Measurements from ENCODE around the gene DMXL1. TPM values are rescaled to one million over a fixed set of nuclear protein-coding genes. Genes with fewer than 3 reads are reported as not detected.
"Not testable (repeated sequence)": the region's sequence is repeated elsewhere in the genome, so short reads cannot be mapped to it uniquely, and the experiment has no call there.

Gene DMXL1
- total RNA-seq, 2 donors from 2014 or later: 41.2 to 45.3 TPM

DNA sequence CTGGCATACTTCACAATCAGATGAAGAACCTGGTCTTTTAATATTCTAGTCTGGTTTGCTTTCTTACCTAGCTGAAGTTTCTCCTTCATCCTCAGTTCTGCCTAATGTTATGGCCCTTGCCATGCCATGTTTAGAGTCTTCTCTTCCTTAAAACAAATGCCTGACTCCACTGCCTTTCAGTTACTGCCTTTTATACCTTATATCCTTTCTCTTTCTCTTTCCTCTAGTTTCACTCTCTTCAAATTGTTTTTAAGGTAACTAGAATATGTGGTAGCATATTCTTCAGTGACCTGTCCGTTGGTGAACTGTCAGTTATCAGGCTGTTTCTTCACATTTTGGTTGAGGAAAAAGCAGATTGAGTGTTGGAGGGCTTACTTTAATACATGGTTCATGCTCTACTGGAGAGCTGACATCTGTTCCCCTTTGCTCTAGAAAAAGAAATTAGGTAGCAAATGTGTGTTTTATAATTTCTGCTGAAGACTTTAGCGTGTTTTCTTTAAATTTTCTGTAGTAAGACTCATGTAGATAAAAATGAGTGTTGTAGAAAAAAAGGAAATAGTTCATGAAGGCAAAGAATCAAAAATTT is 103.8 kb downstream of the DMXL1 start:
- Mint-ChIP-seq H3K4me1 (ENCODE audit: low read depth in 2 of 2) (peaks cover 0 to 4% of the 10 kb centered on the region in 2 donors), H3K9me3 (no peaks in the 10 kb centered on the region), H3K27me3 (no peaks in the 10 kb centered on the region), H3K27ac (no peak overlapping the region), H3K4me3 (no peak overlapping the region), H3K36me3 (no peaks in the 10 kb centered on the region)
- ATAC-seq: no peak
- no peak for DNase-seq (ENCODE audit: low spot score)

DNA sequence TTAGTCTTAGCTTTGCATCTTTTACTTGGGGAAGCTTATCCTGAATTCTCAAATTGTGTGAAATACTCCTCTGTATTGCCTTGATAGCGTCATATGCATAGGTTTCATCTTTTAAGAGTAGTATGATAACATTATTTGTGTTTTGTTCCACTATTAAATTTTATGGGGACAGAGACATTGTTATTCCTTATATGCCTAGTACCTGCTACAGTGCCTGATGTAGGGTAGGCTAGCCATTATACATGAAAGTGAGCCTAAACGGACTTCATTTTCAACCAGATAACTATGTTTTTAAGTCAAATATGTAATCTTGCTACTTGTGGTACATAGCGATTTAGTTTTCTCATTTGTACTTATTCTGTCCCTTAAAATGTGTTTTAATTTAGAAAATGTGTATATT is 105.9 kb downstream of the DMXL1 start:
- ATAC-seq (no peak), DNase-seq (ENCODE audit: low spot score) (no peak)
- Mint-ChIP-seq H3K36me3 (peaks cover 4% of the 10 kb centered on the region), H3K27me3 (no peaks in the 10 kb centered on the region), H3K4me3 (no peak overlapping the region), H3K4me1 (ENCODE audit: low read depth in 2 of 2) (peaks cover 0 to 4% of the 10 kb centered on the region in 2 donors), H3K9me3 (no peaks in the 10 kb centered on the region), H3K27ac (no peak overlapping the region)

DNA sequence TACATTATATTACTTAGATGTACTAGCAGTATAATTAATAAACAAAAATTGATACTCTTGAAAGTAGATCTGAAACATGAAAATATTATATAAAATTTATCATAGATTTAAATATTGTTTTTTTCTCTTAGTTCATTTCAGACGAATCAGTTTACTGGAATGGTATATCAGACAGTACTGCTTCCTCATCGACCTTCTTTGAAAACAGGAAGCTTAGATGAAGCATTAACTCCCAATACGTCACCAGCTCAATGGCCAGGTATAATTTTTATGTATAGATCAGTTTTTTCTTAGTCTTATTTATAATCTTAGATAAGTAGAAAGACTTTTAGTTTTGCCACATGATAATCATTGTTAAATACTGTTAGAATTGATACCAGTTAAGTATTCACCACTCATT is 106.3 kb downstream of the DMXL1 start:
- ATAC-seq: no peak
- no peak overlapping the region for H3K4me3 Mint-ChIP-seq
- peaks cover 0 to 4% of the 10 kb centered on the region in 2 donors for H3K4me1 Mint-ChIP-seq (ENCODE audit: low read depth in 2 of 2)
- H3K9me3 Mint-ChIP-seq: no peaks in the 10 kb centered on the region
- no peak overlapping the region for H3K27ac Mint-ChIP-seq
- H3K36me3 Mint-ChIP-seq: peaks cover 4% of the 10 kb centered on the region
- no peaks in the 10 kb centered on the region for H3K27me3 Mint-ChIP-seq
- DNase-seq (ENCODE audit: low spot score): no peak

DNA sequence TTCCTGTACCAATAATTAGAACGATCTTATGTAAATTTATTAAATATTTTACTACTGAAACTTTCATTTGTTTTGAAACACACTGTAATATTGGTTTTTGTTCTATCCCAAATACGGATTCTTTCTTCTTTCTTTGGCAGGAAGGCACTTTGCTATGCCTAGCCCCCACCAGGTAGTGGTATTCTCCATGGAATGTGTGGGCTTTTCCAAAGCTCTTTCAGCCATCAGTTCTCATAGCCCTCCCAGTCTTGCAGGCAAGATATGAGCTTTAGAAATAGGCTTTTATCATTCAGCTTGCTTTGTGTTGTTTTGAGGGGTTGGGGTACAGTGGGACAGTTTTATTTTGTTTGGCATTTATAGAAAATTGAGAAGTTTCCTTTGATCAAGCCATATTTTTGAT is 107.5 kb downstream of the DMXL1 start:
- Mint-ChIP-seq H3K27ac (no peak overlapping the region), H3K4me3 (no peak overlapping the region), H3K36me3 (peaks cover 4% of the 10 kb centered on the region), H3K9me3 (no peaks in the 10 kb centered on the region), H3K4me1 (ENCODE audit: low read depth in 2 of 2) (peaks cover 0 to 4% of the 10 kb centered on the region in 2 donors), H3K27me3 (no peaks in the 10 kb centered on the region)
- no peak for ATAC-seq
- no peak for DNase-seq (ENCODE audit: low spot score)

DNA sequence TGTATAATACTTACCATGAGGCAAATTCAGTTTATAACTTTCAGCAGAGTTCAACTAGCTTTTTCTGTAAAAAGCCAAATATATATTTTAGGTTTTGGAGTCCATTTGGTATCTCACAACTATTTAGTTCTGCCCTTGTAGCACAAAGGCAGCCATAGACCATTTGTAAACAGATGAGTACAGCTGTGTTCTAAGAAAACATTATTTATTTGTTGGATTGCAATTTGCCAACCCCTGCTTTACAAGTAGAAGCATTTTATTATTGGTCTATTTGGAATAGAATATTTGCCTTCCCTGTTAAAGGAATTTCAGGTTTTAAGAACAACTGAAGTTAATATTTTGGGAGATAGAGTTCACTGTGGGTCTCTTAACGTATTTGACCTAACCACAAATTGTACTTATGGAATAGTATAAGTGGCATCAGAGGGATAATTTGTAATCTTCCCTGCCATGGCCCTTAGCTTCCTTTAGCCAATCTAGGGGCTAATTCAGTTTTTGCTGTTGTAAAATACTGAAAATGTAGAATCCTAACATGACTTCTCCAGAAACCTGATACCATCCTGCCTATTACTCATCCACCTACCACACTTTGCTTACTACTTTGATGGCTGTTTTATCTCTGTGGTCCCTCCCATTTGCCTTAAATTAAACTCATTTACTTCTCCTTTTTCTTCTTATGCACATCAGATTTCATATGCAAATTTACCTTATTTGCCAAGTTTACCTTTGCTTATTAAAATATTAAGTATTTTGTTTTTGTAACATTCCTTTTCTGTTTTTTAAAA is 109.2 kb downstream of the DMXL1 start:
- Mint-ChIP-seq H3K36me3 (peaks cover 4% of the 10 kb centered on the region), H3K9me3 (no peaks in the 10 kb centered on the region), H3K4me3 (no peak overlapping the region), H3K4me1 (ENCODE audit: low read depth in 2 of 2) (no peaks in the 10 kb centered on the region), H3K27ac (no peak overlapping the region), H3K27me3 (no peaks in the 10 kb centered on the region)
- ATAC-seq: no peak
- DNase-seq (ENCODE audit: low spot score): no peak

DNA sequence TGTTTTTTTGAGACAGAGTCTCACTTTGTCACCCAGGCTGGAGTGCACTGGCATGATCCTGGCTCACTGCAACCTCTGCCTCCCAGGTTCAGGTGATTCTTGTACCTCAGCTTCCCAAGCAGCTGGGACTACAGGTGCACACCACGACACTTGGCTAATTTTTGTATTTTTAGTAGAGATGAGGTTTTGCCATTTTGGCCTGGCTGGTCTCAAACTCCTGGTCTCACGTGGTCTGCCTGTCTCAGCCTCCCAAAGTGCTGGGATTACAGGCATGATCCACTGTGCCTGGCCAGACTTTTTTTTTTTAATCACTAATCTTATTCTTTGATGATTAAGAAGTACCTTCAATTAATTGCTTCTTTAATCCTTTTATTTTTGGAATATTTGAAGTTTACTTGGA is 114.6 kb downstream of the DMXL1 start:
- H3K4me3 Mint-ChIP-seq; H3K4me1 Mint-ChIP-seq (ENCODE audit: low read depth in 2 of 2); H3K9me3 Mint-ChIP-seq; H3K27me3 Mint-ChIP-seq; ATAC-seq; H3K27ac Mint-ChIP-seq; DNase-seq (ENCODE audit: low spot score); H3K36me3 Mint-ChIP-seq: not testable (repeated sequence)

DNA sequence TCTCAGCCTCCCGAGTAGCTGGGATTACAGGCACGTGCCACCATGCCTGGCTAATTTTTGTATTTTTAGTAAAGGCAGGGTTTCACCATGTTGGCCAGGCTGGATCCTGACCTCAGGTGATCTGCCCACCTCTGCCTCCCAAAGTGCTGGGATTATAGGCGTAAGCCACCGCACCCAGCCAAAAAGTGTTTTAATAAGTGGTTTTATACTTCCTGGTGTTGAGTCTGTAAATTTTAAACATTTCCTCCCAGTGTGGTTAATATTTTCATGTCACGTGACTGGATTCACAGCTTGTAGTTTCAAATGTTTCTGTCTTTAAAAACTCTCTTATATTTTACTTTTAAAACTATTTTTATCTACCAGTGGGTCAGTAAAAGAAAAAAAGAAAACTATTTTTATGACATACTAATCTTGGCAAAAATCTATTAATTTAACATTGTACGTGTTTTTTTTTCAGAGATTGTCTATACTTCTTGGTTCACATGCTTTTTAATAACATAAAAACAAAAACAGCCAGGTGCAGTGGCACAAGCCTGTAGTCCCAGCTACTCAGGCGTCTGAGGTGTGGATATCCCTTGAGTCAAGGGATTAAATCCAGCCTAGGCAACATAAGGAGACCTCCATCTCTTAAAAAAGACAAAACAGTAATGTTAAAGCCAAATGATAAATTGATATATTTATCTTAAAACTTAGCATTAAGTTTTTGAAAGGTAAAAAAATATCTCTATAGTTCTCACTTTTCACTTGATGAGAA is 117.1 kb downstream of the DMXL1 start:
- Mint-ChIP-seq H3K27ac (no peak overlapping the region), H3K9me3 (no peaks in the 10 kb centered on the region), H3K36me3 (peaks cover 4% of the 10 kb centered on the region), H3K4me3 (no peak overlapping the region), H3K27me3 (no peaks in the 10 kb centered on the region), H3K4me1 (ENCODE audit: low read depth in 2 of 2) (peaks cover 0 to 3% of the 10 kb centered on the region in 2 donors)
- DNase-seq (ENCODE audit: low spot score) (no peak), ATAC-seq (no peak)

DNA sequence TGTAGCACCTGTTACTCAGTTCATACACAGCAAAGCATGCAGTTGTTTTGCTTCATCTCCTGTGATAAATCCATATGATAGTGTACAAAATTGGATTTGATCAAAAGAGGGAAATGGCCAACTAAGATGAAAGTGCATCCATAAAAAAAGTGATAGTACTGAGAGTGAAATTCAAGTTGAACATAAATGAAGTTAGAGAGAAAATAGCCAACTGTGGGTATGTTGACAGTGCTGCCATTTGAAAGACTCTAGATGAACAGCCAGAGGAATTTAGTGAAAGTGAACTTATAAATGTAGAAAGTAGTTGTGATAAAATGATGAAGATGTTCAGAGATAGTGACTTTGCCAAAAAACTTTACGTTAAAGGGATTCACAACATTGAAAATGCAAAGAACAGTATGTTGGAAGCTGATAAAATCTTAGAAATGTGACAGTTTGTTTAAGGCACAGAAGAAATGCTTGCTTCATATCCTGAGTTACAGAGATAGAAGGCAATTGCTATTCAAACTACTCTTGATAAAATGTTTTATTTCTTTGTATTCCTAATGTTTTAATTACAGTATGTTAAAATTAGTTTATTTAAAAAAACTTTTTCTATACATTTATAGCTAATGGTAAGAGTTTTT is 119.7 kb downstream of the DMXL1 start:
- Mint-ChIP-seq H3K36me3 (peaks cover 4% of the 10 kb centered on the region), H3K27me3 (no peaks in the 10 kb centered on the region), H3K9me3 (no peaks in the 10 kb centered on the region), H3K27ac (no peak overlapping the region), H3K4me1 (ENCODE audit: low read depth in 2 of 2) (peaks cover 0 to 3% of the 10 kb centered on the region in 2 donors), H3K4me3 (no peak overlapping the region)
- no peak for DNase-seq (ENCODE audit: low spot score)
- ATAC-seq: no peak

DNA sequence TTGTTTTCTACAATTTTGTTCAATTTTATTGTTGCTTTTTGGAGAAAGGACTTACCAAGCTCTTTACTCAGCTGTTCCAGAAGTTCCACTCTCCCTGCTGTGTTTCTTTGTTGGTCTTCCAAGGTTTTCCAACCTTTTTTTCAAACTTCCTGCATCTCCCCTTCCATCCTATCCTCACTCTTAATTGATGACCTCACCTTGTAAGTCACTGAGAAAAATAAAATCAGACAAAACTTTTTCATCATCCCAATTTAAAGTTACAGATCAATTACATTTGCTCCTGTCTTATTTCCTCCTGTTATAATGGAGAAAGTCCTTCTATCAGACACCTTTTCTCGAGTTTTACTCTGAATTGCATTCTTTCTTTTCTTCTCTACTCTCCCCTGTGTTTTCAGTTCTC is 121.1 kb downstream of the DMXL1 start:
- no peak overlapping the region for H3K4me3 Mint-ChIP-seq
- no peak for ATAC-seq
- DNase-seq (ENCODE audit: low spot score): no peak
- no peaks in the 10 kb centered on the region for H3K27me3 Mint-ChIP-seq
- peaks cover 4% of the 10 kb centered on the region for H3K36me3 Mint-ChIP-seq
- no peaks in the 10 kb centered on the region for H3K9me3 Mint-ChIP-seq
- H3K27ac Mint-ChIP-seq: no peak overlapping the region
- H3K4me1 Mint-ChIP-seq (ENCODE audit: low read depth in 2 of 2): no peaks in the 10 kb centered on the region

DNA sequence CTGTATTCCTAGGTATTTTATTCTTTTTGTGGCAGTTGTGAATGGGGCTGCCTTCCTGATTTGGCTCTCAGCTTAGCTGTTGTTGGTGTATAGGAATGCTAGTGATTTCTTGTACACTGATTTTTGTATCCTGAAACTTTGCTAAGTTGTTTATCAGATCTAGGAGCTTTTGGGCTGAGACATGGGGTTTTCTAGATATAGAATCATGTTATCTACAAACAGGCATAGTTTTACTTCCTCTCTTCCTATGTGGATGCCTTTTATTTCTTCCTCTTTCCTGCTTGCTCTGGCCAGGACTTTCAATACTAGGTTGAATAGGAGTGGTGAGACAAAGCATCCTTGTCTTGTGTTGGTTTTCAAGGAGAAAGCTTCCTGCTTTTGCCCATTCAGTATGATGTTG is 129.9 kb downstream of the DMXL1 start:
- Mint-ChIP-seq H3K4me3 (no peak overlapping the region), H3K27me3 (no peaks in the 10 kb centered on the region), H3K27ac (no peak overlapping the region), H3K4me1 (ENCODE audit: low read depth in 2 of 2) (peaks cover 4 to 7% of the 10 kb centered on the region in 2 donors), H3K36me3 (peaks cover 36% of the 10 kb centered on the region), H3K9me3 (peaks cover 4% of the 10 kb centered on the region)
- DNase-seq (ENCODE audit: low spot score) (no peak), ATAC-seq (no peak)

DNA sequence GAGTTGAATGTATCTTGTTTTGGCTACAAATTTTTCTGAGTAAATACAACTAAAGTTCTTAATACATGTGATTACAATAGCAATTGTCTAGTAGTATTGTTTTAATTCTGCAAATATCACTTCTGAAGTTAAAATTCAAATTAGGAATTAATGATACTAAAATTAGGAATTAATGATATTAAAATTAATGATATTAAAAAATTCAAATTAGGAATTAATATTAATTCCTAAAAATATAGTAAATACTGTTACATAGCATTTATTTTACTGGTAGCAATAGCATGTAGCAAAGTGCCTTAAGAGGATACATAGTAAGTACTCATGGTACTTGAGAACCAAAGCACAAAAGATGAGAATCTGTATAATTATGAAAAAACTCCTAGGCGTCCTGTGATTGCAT is 136.2 kb downstream of the DMXL1 start:
- Mint-ChIP-seq H3K9me3 (peaks cover under 1% of the 10 kb centered on the region), H3K4me1 (ENCODE audit: low read depth in 2 of 2) (no peaks in the 10 kb centered on the region), H3K27me3 (no peaks in the 10 kb centered on the region), H3K4me3 (no peak overlapping the region), H3K27ac (no peak overlapping the region), H3K36me3 (peaks cover 2% of the 10 kb centered on the region)
- DNase-seq (ENCODE audit: low spot score): no peak
- ATAC-seq: no peak

DNA sequence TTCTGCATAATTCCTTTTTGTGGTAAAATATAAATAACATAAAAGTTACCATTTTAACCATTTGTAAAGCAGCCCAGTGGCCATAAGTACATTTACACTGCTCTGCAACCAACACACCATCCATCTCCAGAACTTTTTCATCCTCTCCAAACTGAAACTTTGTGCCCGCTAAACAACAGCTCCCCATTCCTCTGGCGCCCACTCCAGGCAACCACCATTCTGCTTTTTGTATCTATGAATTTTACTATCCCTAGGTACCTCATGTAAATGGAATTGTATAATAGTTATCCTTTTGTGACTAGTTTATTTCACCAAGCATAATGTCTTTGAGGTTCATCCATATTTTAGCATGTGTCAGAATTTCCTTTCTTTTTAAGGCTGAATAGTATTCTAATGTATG is 141.1 kb downstream of the DMXL1 start:
- Mint-ChIP-seq H3K4me1 (ENCODE audit: low read depth in 2 of 2) (peaks cover 0 to 5% of the 10 kb centered on the region in 2 donors), H3K36me3 (no peaks in the 10 kb centered on the region), H3K9me3 (no peaks in the 10 kb centered on the region), H3K27ac (no peak overlapping the region), H3K4me3 (no peak overlapping the region), H3K27me3 (no peaks in the 10 kb centered on the region)
- no peak for ATAC-seq
- DNase-seq (ENCODE audit: low spot score): no peak

DNA sequence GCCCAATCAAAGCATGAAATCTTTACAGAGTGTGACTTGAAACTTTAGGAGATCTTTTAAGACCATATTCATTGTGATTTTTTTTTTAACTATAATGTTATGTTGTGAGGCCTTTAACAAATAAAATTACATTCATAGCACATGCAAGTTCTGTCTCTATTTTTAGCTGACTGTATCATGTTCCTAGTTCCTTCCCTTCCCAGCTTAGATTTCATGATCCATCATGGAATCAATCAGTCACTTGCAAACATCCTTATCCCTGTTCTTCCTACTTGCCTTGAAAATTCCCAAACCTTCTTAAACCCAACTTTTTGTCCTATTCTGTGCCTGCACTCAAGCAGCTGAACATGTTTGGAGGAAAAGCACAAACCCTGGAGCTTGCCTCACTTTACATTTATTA is 141.8 kb downstream of the DMXL1 start:
- H3K9me3 Mint-ChIP-seq: no peaks in the 10 kb centered on the region
- H3K27me3 Mint-ChIP-seq: no peaks in the 10 kb centered on the region
- no peaks in the 10 kb centered on the region for H3K36me3 Mint-ChIP-seq
- no peak overlapping the region for H3K4me3 Mint-ChIP-seq
- ATAC-seq (no peak), DNase-seq (ENCODE audit: low spot score) (no peak)
- peaks cover 0 to 5% of the 10 kb centered on the region in 2 donors for H3K4me1 Mint-ChIP-seq (ENCODE audit: low read depth in 2 of 2)
- H3K27ac Mint-ChIP-seq: no peak overlapping the region

DNA sequence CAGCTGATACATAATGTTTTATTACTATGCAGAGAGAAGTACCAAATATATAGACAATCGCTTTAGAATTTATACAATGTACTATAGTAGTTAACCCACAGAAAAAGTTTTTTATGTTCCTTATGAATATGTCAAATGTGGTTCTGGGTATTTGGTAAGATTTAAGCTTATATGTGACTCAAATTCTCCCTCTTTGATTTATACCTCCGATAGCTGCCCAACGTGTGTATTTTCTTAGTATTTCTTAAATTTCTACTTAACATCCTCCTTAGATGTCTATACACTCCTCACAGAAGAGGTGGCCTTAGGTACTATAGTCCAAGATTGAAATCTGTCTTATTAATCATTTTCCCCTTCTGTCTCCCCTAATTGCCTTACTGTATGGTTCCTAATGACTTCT is 146.3 kb downstream of the DMXL1 start:
- H3K9me3 Mint-ChIP-seq: no peaks in the 10 kb centered on the region
- H3K4me3 Mint-ChIP-seq: no peak overlapping the region
- no peak overlapping the region for H3K27ac Mint-ChIP-seq
- ATAC-seq: no peak
- peaks cover 7% of the 10 kb centered on the region for H3K36me3 Mint-ChIP-seq
- no peaks in the 10 kb centered on the region for H3K27me3 Mint-ChIP-seq
- DNase-seq (ENCODE audit: low spot score): no peak
- H3K4me1 Mint-ChIP-seq (ENCODE audit: low read depth in 2 of 2): peaks cover 0 to 5% of the 10 kb centered on the region in 2 donors

Data from natural killer cell treated with Interleukin-12 subunit alpha and Interleukin-12 subunit beta and Interleukin-15 and Interleukin-18, amount 100 ng/mL, for 72 hours (primary cell).